Measurements from ENCODE around the gene EYA2. TPM values are rescaled to one million over a fixed set of nuclear protein-coding genes. Genes with fewer than 3 reads are reported as not detected.

Gene EYA2
- total RNA-seq, 3 donors from 2014 or later = 5.4 to 19.2 (median 12.5) TPM

GRCh38 chr20:47079047-47079446 is 184.4 kb downstream of the EYA2 start:
- H3K27me3 ChIP-seq = no peaks in the 10 kb centered on the region
- TF ChIP-seq POLR2A (IDR thresholded peaks at IDR 0.05) (no peak), CTCF (IDR thresholded peaks at IDR 0.05) (no peak), POLR2AphosphoS5 (IDR thresholded peaks at IDR 0.05) (no peak)
- intact Hi-C loops (cut with DNase I; ENCODE audit: low total_unique reads) = no loop called here
- H3K4me3 ChIP-seq = no peak overlapping the region
- peaks cover 3 to 13% of the 10 kb centered on the region in 2 donors for H3K9me3 ChIP-seq
- DNase-seq (ENCODE audit: low spot score in 2 of 2) = no peak
- peaks cover 4% of the 10 kb centered on the region for H3K36me3 ChIP-seq
- no peak overlapping the region for H3K27ac ChIP-seq
- H3K4me1 ChIP-seq = no peaks in the 10 kb centered on the region

GRCh38 chr20:47080365-47080764 is 185.7 kb downstream of the EYA2 start:
- Histone ChIP-seq H3K4me1 (no peaks in the 10 kb centered on the region), H3K9me3 (peaks cover 3 to 13% of the 10 kb centered on the region in 2 donors), H3K4me3 (no peak overlapping the region), H3K36me3 (peaks cover 4% of the 10 kb centered on the region), H3K27me3 (no peaks in the 10 kb centered on the region), H3K27ac (no peak overlapping the region)
- no peak for TF ChIP-seq POLR2A (IDR thresholded peaks at IDR 0.05)
- TF ChIP-seq POLR2AphosphoS5 (IDR thresholded peaks at IDR 0.05) = no peak
- intact Hi-C loops (cut with DNase I; ENCODE audit: low total_unique reads) = no loop called here
- DNase-seq (ENCODE audit: low spot score in 2 of 2) = no peak

- Histone ChIP-seq H3K36me3 (no peaks in the 10 kb centered on the region), H3K9me3 (no peaks in the 10 kb centered on the region), H3K4me1 (no peaks in the 10 kb centered on the region), H3K27ac (no peak overlapping the region), H3K27me3 (no peaks in the 10 kb centered on the region), H3K4me3 (no peak overlapping the region)
- DNase-seq (ENCODE audit: low spot score in 2 of 2) = no peak
- intact Hi-C loops (cut with DNase I; ENCODE audit: low total_unique reads) = loop anchor here (5.0 kb wide), 1 partner anchor 169 kb away; no protein-coding TSS in a partner anchor
- TF ChIP-seq CTCF (IDR thresholded peaks at IDR 0.05) = no peak
- TF ChIP-seq POLR2A (IDR thresholded peaks at IDR 0.05) = no peak
- TF ChIP-seq POLR2AphosphoS5 (IDR thresholded peaks at IDR 0.05) = no peak
Measured at GRCh38 chr20:47086316-47086715, 191.7 kb downstream of the EYA2 start.

- Histone ChIP-seq H3K27me3 (no peaks in the 10 kb centered on the region), H3K4me3 (no peak overlapping the region), H3K36me3 (no peaks in the 10 kb centered on the region), H3K27ac (no peak overlapping the region), H3K9me3 (no peaks in the 10 kb centered on the region), H3K4me1 (no peaks in the 10 kb centered on the region)
- DNase-seq (ENCODE audit: low spot score in 2 of 2) = no peak
- TF ChIP-seq POLR2A (IDR thresholded peaks at IDR 0.05) = no peak
- TF ChIP-seq POLR2AphosphoS5 (IDR thresholded peaks at IDR 0.05) = no peak
- TF ChIP-seq CTCF (IDR thresholded peaks at IDR 0.05) = no peak
- intact Hi-C loops (cut with DNase I; ENCODE audit: low total_unique reads) = loop anchor here (5.0 kb wide), 1 partner anchor 171 kb away; no protein-coding TSS in a partner anchor
Measured at GRCh38 chr20:47088335-47088734, 193.7 kb downstream of the EYA2 start.

GRCh38 chr20:47089151-47089550 is 194.5 kb downstream of the EYA2 start:
- Histone ChIP-seq H3K4me1 (no peaks in the 10 kb centered on the region), H3K4me3 (no peak overlapping the region), H3K36me3 (no peaks in the 10 kb centered on the region), H3K27me3 (no peaks in the 10 kb centered on the region), H3K9me3 (no peaks in the 10 kb centered on the region), H3K27ac (no peak overlapping the region)
- no peak for DNase-seq (ENCODE audit: low spot score in 2 of 2)
- TF ChIP-seq CTCF (IDR thresholded peaks at IDR 0.05) (no peak), POLR2A (IDR thresholded peaks at IDR 0.05) (no peak), POLR2AphosphoS5 (IDR thresholded peaks at IDR 0.05) (no peak)
- intact Hi-C loops (cut with DNase I; ENCODE audit: low total_unique reads) = loop anchor here (5.0 kb wide), 1 partner anchor 172 kb away; no protein-coding TSS in a partner anchor

- DNase-seq (ENCODE audit: low spot score in 2 of 2) = no peak
- Histone ChIP-seq H3K36me3 (no peaks in the 10 kb centered on the region), H3K9me3 (peaks cover 0 to 6% of the 10 kb centered on the region in 2 donors), H3K4me3 (no peak overlapping the region), H3K27me3 (no peaks in the 10 kb centered on the region), H3K27ac (no peak overlapping the region), H3K4me1 (no peaks in the 10 kb centered on the region)
- TF ChIP-seq CTCF (IDR thresholded peaks at IDR 0.05) (no peak), POLR2AphosphoS5 (IDR thresholded peaks at IDR 0.05) (no peak), POLR2A (IDR thresholded peaks at IDR 0.05) (no peak)
- intact Hi-C loops (cut with DNase I; ENCODE audit: low total_unique reads) = no loop called here
Measured at GRCh38 chr20:47090835-47091234, 196.2 kb downstream of the EYA2 start.

Data from breast epithelium (tissue), 4 donors.